Measurements from ENCODE around the gene ERC2.

GRCh38 chr3:56404884-56405283, 63.4 kb downstream of the ERC2 start:
- TF ChIP-seq ZNF8 (CRISPR knock-in tag; IDR thresholded peaks at IDR 0.05): no peak
- TF ChIP-seq PATZ1 (CRISPR knock-in tag; IDR thresholded peaks at IDR 0.05; ENCODE audit: borderline replicate concordance): no peak
- TF ChIP-seq CREB5 (CRISPR knock-in tag; IDR thresholded peaks at IDR 0.05; ENCODE audit: low read depth): no peak
- TF ChIP-seq RARB (CRISPR knock-in tag; IDR thresholded peaks at IDR 0.05): no peak
- TF ChIP-seq ZFP30 (CRISPR knock-in tag; IDR thresholded peaks at IDR 0.05): no peak
- TF ChIP-seq SNAI2 (CRISPR knock-in tag; IDR thresholded peaks at IDR 0.05): no peak
- no peak for TF ChIP-seq CSDC2 (CRISPR knock-in tag; IDR thresholded peaks at IDR 0.05)

Measured in SK-N-SH treated with all-trans-retinoic acid at 6 μM for 48 hours (cell line).